SK-N-MC (cell line): ENCODE measurements around the gene CAMTA1.

Source experiments
- DNase-seq: peaks from one replicate; pipeline ENCODE4 v3.0.0-alpha.2; 2011; ENCODE audit warnings: low read depth, low spot score
- H3K27ac ChIP-seq: fragments of 200-600 bp; sonication (generic); 2 replicates; pipeline ENCODE4 v1.5.1; 2016; ENCODE audit warnings: mixed run types
- H3K36me3 ChIP-seq: fragments of 200-600 bp; sonication (generic); 2 replicates; pipeline ENCODE4 v1.6.1; 2017; ENCODE audit warnings: antibody characterized with exemption, low read length, mixed read lengths; ENCODE audit not compliant: insufficient read depth
- H3K4me3 ChIP-seq: fragments of 200-600 bp; sonication (generic); 2 replicates; pipeline ENCODE4 v1.5.1; 2016
- H3K9ac ChIP-seq: fragments of 200-600 bp; sonication (generic); 2 replicates; pipeline ENCODE4 v1.8.0; 2017; ENCODE audit warnings: mixed run types, mixed read lengths; ENCODE audit not compliant: insufficient read length
- H3K9me3 ChIP-seq: fragments of 200-600 bp; sonication (generic); 2 replicates; pipeline ENCODE4 v1.6.1; 2017; ENCODE audit warnings: low read depth, mild to moderate bottlenecking, antibody characterized with exemption, low read length, moderate library complexity, mixed read lengths
- EZH2 ChIP-seq: fragments of 200-600 bp; sonication (generic); IDR thresholded peaks from one replicate; pipeline ENCODE4 v1.6.1; 2017; ENCODE audit warnings: antibody characterized with exemption
- FOXP2 ChIP-seq: optimal IDR thresholded peaks from 2 replicates; pipeline ENCODE3; 2011; ENCODE audit warnings: mild to moderate bottlenecking, moderate library complexity; ENCODE audit not compliant: insufficient read depth; ENCODE audit errors: extremely low read length, control extremely low read depth
- POLR2AphosphoS5 ChIP-seq: IDR thresholded peaks from 2 replicates; pipeline ENCODE4 v1.6.1; 2012; ENCODE audit warnings: mild to moderate bottlenecking, low read depth, low read length, borderline replicate concordance

CAMTA1 gene

GRCh38 chr1:7110321-7110720 is 325.1 kb downstream of the CAMTA1 start:
- TF ChIP-seq FOXP2 (no peak), EZH2 (no peak)
- Histone ChIP-seq H3K4me3 (no peak overlapping the region), H3K36me3 (no peaks in the 10 kb centered on the region), H3K9ac (no peak overlapping the region), H3K9me3 (no peaks in the 10 kb centered on the region), H3K27ac (no peak overlapping the region)
- DNase-seq, result no peak

DNA sequence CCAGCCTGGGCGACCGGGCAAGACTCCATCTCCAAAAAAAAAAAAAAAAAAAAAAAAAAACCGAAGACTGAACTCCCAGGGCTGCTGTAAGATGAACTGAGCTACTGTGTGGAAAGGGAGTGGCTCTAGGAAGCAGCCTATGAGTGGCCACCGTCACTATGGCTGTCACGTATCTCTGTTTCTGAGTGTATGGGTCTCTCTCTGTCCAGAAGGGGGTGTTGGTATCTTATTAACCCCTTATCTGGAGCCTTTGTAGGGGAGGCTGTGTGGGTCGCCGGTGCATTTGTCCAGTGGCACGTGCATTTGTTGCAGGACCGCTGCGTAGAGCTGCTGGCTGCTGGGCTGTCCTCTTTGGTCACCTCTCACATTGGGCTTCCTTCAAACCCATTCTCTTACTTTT is 326.6 kb downstream of the CAMTA1 start:
- TF ChIP-seq EZH2 (no peak), FOXP2 (no peak), POLR2AphosphoS5 (no peak)
- no peaks in the 10 kb centered on the region for H3K36me3 ChIP-seq

GRCh38 chr1:7113136-7113535 is 327.9 kb downstream of the CAMTA1 start:
- no peak for DNase-seq
- no peak overlapping the region for H3K9ac ChIP-seq
- no peak overlapping the region for H3K4me3 ChIP-seq
- TF ChIP-seq FOXP2 (no peak), POLR2AphosphoS5 (no peak)
- H3K36me3 ChIP-seq, result no peaks in the 10 kb centered on the region
- H3K27ac ChIP-seq, result no peak overlapping the region
- no peaks in the 10 kb centered on the region for H3K9me3 ChIP-seq

More for the DNA sequence above, 326.6 kb downstream of the CAMTA1 start:
- H3K9ac ChIP-seq, result no peak overlapping the region
- H3K9me3 ChIP-seq, result no peaks in the 10 kb centered on the region
- no peak overlapping the region for H3K4me3 ChIP-seq
- no peak overlapping the region for H3K27ac ChIP-seq
- DNase-seq, result no peak

DNA sequence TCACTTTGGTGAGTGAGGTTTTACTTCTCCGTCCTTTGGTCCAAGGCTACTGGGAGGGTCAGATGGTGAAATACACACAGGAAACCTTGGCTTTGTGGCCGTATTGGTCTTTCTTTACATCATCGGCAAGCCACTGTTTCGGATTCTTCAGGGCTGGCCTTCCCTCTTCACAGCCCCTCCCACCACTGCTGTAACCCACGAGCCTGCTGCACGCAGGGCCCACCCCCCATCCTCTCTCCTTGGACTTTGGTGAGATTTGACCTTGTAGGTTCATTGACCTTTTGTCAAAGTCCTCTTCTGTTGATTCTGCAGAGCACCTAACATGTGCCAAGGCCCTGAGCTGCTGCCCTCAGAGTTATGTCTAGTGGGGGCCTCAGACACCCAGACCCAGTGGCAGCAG is 328.6 kb downstream of the CAMTA1 start:
- DNase-seq, result no peak
- no peak for TF ChIP-seq EZH2
- TF ChIP-seq POLR2AphosphoS5, result no peak
- no peak for TF ChIP-seq FOXP2
- Histone ChIP-seq H3K27ac (no peak overlapping the region), H3K36me3 (no peaks in the 10 kb centered on the region), H3K9me3 (no peaks in the 10 kb centered on the region), H3K9ac (no peak overlapping the region), H3K4me3 (no peak overlapping the region)

DNA sequence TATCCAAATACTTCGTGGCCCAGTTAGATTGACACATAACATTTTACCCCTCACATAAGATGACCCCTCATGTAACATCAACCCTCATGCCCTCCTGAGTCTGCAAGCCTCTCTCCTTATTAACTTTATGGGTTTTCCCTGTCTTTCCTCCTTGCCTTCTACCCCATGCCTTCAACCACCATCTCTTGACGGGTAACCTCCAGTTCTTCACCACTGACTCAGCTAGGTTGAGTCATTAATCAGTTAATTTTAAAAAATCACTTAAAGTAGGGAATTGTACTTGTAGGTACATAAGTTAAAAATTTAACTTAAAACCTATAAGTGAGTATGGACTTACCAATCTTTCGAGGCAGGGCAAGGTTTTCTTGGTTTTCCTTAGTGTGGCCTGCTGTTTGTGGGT is 330.7 kb downstream of the CAMTA1 start:
- Histone ChIP-seq H3K9ac (no peak overlapping the region), H3K9me3 (no peaks in the 10 kb centered on the region), H3K27ac (no peak overlapping the region), H3K4me3 (no peak overlapping the region), H3K36me3 (no peaks in the 10 kb centered on the region)
- TF ChIP-seq POLR2AphosphoS5 (no peak), EZH2 (no peak), FOXP2 (no peak)
- DNase-seq, result no peak

DNA sequence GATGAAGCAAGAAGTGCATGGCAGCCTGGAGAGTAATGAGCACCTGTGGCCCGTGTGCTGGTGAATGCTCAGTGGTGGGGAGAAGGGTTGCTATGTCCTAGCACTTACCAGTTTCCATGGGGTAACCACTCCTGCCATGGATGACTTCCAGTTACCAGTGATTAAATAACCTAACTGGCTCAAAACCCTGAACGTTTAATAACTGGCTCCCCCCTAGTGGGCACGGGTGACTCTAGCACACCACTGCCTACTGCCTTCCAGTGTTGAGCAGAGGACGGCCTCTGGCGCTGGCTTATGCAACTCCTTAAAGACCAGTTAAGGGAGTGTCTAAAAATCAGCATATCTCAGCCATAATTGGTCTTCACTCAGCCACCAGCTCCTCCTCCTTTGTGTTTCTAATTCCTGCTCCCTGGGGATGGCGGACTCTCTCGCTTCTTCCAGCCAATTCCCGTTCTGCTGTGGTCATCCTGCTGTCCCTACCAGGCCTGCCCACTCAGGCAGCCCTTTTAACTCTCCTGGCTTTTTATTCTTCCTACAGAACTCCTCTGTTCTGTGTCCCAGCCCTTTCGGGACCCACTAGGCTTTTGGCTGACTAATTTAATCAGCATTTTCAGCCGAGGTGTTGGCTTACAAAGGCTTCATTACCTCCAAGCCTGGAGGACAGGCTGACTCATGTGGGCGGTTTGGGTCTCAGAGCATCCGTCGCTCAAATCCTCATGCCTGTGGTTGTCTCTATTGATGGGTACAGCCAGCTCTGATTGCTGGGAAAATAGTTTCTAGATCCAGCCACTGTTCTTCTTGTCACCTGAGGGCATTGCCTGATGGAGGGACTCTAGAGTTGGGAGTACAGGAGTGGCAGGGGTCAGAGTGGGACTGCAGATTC is 332.4 kb downstream of the CAMTA1 start:
- no peaks in the 10 kb centered on the region for H3K9me3 ChIP-seq
- H3K9ac ChIP-seq, result no peak overlapping the region
- DNase-seq, result no peak
- no peak for TF ChIP-seq FOXP2
- H3K36me3 ChIP-seq, result no peaks in the 10 kb centered on the region
- H3K27ac ChIP-seq, result no peak overlapping the region
- H3K4me3 ChIP-seq, result 0 out of 2 replicates have a peak overlapping the region, but pooled peaks have one; percentile 4

- Histone ChIP-seq H3K9ac (no peak overlapping the region), H3K36me3 (no peaks in the 10 kb centered on the region), H3K4me3 (no peak overlapping the region), H3K9me3 (no peaks in the 10 kb centered on the region), H3K27ac (no peak overlapping the region)
- no peak for DNase-seq
- TF ChIP-seq POLR2AphosphoS5 (no peak), EZH2 (no peak), FOXP2 (no peak)
Observed at GRCh38 chr1:7119156-7119555, 333.9 kb downstream of the CAMTA1 start.

DNA sequence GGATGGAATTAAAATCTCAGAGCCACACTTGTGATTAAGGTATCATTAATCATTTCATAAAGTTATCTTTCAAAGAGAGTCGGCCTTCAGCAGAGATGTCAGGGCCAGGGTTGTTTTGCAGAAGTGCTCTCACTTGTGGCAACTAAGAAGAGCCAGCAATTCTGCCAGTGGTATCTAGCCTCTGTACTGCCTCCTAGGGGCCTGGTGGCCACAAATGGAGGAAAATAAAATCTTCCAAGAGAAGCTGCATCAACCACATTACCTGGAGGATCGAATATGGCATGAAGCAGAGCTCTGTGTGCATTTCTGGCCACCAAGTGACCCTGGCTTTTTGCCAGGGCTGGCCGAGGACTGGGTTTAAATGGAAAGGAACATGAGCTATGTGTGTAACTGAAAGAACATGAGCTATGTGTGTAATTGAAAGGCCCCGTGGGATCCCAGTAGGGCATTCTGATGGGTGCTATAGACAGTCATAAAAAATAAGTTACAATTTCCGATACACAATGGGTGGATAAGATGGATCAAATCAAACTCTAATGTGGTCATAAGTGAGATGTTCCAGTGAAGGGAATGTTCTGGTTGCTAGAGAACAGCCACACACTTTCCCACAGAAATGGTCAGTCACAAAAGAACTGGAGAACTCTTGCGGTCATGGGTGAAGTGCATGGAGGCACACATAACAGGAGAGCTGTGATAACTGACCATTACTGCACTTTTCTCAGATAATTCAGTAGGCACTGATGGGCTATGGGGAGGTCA is 335.8 kb downstream of the CAMTA1 start:
- no peak for DNase-seq
- Histone ChIP-seq H3K9ac (no peak overlapping the region), H3K4me3 (no peak overlapping the region), H3K27ac (no peak overlapping the region), H3K9me3 (no peaks in the 10 kb centered on the region), H3K36me3 (no peaks in the 10 kb centered on the region)
- TF ChIP-seq FOXP2 (no peak), EZH2 (no peak), POLR2AphosphoS5 (no peak)

DNA sequence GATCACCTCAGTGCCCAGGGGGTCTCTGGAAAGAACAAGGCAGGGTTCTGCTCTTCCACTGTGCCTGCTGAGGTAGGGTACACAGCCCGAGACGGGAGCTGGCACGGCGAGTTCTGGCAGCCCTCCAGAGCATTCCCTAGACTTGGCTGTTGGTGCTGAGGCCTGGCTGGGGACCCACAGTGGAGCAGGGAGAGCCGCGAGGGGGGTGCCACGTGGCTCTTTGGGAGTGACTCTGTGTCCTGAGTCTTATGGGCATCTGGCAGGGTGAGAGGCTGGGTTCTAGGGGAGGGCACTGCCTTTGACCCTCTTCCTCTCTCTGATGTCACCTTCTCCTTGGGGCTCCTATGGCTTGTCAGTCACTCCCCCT is 336.4 kb downstream of the CAMTA1 start:
- Histone ChIP-seq H3K9me3 (no peaks in the 10 kb centered on the region), H3K4me3 (no peak overlapping the region), H3K36me3 (no peaks in the 10 kb centered on the region), H3K27ac (no peak overlapping the region), H3K9ac (no peak overlapping the region)
- no peak for DNase-seq
- no peak for TF ChIP-seq EZH2
- no peak for TF ChIP-seq POLR2AphosphoS5
